GM19438 (cell line): ENCODE measurements around the gene SYNGAP1.
"Not testable (repeated sequence)": the region's sequence is repeated elsewhere in the genome, so short reads cannot be mapped to it uniquely, and the experiment has no call there.

Source experiments
- ATAC-seq: cut with Tn5 transposase; IDR thresholded peaks from one replicate; pipeline ENCODE4 v1.9.1; 2021; ENCODE audit warnings: low read depth; ENCODE audit not compliant: unreplicated experiment

The SYNGAP1 gene

DNA sequence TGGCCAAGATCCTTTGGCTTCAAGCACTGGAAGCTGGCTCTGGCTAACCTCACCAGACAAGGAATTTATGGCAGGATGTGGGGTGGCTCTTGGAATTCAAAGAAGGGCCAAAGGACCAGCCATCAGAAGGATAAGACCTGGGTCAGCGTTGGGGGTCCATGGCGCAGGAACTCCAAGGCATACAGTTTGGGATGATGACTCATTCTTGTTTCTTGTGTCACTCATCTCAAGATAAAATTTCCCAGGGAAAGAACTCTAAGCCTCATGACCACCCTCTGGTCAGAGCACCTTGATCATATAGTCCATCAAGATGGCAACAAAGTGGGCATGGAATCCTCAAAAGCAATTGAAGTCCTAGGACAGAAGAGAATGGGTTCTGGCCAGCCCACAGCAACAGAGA lies 39.4 kb downstream of the SYNGAP1 start:
- ATAC-seq: no peak

DNA sequence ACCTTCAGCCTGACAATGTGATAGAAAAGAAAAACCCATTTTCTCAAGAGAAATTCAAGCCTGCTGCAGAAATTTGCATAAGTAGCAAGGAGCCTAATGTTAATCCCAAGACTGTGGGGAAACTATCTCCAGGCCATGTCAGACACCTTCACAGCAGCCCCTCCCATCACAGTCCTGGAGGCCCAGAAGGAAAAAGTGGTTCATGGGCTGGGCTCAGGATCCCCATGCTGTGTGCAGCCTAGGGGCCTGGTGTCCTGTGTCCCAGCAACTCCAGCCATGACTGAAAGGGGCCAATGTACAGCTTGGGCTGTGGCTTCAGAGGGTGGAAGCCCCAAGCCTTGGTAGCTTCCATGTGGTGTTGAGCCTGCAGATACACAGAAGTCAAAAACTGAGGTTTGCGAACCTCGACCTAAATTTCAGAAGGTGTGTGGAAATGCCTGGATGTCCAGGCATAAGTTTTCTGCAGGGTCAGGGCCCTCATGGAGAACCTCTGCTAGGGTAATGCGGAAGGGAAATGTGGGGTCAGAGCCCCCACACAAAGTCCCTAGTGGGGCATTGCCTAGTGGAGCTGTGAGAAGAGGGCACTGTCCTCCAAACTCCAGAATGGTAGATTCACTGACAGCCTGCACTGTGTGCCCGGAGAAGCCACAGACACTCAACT lies 46.3 kb downstream of the SYNGAP1 start:
- ATAC-seq: no peak

DNA sequence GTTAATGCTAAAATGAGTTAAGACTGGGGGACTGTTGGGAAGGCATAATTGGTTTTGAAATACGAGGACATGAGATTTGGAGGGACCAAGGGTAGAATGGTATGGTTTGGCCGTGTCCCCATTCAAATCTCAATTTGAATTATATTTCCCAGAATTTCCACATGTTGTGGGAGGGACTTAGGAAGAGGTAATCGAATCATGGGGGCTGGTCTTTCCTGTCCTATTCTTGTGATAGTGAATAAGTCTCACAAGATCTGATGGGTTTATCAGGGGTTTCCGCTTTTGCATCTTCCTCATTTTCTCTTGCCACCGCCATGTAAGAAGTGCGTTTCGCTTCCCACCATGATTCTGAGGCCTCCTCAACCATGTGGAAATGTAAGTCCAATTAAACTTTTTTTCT lies 47.2 kb downstream of the SYNGAP1 start:
- no peak for ATAC-seq

DNA sequence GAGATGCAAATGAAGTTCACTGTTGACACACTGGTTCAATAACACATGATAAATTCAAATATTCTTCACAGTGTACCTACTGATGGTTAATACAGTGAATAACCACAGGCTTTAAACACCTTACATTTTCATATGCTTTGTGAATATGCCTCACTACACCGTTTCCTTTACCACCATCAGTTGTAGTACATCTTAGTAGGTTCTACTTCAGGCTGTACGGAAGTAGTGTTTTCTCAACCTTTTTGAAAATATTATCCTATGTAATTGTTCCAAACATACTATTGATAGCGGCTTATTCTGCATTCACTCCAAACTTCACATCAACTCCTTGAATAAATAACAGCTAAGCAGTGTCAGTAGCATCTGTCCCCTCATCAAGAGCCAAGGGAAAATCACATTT lies 49.8 kb downstream of the SYNGAP1 start:
- no peak for ATAC-seq

DNA sequence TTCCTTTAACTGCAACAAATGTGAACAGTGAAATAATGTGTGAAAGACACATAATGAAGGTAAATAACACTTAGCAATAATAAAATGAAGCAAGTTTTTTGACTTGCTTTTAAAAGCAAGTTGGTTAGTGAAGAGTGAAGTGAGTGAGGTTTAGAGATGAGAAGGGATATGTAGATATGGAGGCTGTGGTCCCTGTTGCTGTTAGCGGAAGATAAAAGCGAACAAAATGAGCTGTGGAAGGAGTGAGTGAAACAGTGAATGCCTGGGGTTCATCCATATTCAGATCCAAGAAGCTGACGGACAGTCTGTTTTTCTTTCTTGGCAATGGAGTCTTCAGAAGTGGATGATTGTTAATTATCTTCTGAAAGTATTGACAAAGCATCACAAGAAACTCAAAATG lies 58.0 kb downstream of the SYNGAP1 start:
- ATAC-seq: no peak

DNA sequence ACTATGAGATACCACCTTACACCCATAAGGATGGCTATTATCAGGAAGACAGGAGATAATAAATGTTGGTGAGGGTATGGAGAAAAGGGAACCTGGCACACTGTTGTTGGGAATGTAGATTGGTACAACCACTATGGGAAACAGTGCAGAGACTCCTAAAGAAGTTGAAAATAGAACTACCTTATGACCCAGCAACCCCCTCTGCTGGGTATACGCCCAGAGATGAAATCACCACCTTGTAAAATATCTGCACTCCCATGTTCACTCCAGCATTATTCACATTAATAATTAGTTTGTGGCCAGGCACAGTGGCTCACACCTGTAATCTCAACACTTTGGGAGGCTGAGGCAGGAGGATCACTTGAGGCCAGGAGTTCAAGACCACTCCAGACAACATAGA lies 61.3 kb downstream of the SYNGAP1 start:
- ATAC-seq: no peak

DNA sequence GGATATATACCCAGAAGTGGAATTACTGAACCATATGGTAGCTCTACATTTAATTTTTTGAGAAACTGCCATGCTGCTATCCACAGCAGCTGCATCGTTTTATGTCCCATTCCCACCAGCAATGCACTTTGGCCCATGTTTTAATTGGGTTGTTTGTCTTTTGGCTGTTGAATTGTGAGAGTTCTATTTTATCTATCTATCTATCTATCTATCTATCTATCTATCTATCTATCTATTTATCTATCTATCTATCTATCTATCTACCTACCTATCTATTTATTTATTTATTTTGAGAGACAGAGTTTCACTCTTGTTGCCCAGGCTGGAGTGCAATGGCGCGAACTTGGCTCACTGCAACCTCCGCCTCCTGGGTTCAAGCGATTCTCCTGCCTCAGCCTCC lies 62.8 kb downstream of the SYNGAP1 start:
- not testable (repeated sequence) for ATAC-seq

DNA sequence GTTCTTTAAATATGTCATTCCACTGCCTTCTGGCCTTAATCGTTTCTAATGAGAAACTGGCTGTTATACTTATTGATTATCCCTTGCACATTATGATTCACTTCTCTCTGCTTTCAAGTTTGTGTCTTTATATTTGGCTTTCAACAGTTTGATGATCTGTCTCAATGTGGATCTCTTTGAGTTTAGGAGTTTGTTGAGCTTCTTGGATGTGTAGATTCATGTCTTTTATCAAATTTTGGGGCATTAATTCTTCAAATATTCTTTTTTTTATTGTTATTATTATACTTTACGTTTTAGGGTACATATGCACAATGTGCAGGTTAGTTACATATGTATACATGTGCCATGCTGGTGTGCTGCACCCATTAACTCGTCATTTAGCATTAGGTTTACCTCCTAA lies 63.8 kb downstream of the SYNGAP1 start:
- ATAC-seq: no peak

DNA sequence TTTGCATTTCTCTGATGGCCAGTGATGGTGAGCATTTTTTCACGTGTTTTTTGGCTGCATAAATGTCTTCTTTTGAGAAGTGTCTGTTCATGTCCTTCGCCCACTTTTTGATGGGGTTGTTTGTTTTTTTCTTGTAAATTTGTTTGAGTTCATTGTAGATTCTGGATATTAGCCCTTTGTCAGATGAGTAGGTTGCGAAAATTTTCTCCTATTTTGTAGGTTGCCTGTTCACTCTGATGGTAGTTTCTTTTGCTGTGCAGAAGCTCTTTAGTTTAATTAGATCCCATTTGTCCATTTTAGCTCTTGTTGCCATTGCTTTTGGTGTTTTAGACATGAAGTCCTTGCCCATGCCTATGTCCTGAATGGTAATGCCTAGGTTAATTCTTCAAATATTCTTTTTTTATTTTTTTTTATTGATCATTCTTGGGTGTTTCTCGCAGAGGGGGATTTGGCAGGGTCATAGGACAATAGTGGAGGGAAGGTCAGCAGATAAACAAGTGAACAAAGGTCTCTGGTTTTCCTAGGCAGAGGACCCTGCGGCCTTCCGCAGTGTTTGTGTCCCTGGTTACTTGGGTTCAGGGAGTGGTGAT lies 64.9 kb downstream of the SYNGAP1 start:
- not testable (repeated sequence) for ATAC-seq

DNA sequence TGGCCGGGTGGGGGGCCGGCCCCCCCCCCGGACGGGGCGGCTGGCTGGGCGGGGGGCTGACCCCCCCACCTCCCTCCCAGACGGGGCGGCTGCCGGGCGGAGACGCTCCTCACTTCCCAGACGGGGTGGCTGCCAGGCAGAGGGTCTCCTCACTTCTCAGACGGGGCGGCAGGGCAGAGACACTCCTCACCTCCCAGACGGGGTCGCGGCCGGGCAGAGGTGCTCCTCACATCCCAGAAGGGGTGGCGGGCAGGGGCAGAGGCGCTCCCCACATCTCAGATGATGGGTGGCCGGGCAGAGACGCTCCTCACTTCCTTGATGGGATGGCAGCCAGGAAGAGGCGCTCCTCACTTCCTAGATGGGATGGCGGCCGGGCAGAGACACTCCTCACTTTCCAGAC lies 65.8 kb downstream of the SYNGAP1 start:
- not testable (repeated sequence) for ATAC-seq

DNA sequence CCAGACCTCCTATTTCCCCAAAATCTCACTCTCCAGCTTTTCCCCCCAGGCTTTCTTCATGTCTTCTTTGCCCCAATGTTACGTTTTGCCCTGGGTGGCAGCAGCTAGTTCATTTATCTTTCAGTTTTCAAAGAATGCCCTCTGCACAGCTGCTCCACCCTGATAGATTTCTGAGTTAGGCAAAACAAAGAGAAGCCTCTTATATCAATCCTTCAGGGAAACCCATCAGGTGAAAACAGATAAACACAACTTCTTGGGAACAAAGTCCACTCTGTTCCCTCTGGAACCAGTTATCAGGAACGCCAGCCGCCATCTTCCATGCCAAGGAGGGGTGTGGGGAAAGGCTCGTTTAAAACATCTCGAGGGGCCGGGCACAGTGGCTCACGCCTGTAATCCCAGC lies 68.5 kb downstream of the SYNGAP1 start:
- ATAC-seq: no peak

DNA sequence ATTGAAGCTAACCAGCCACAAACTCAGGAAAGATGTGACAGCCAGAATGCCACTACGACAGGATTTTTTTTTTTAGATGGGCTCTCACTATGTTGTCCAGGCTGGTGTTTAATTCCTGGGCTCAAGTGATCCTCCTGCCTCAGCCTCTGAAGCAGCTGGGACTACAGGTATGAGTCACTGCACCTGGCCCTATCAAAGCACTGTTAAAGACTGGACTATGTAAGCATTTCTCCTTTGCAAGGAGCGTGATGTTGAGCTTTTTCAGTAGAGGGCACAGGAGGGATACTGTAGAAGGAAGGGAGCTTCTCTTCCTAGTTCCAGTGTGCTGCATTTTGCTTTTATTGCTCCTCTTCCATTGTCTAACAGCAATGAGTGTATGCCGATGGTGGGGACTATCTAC lies 70.3 kb downstream of the SYNGAP1 start:
- ATAC-seq: no peak

DNA sequence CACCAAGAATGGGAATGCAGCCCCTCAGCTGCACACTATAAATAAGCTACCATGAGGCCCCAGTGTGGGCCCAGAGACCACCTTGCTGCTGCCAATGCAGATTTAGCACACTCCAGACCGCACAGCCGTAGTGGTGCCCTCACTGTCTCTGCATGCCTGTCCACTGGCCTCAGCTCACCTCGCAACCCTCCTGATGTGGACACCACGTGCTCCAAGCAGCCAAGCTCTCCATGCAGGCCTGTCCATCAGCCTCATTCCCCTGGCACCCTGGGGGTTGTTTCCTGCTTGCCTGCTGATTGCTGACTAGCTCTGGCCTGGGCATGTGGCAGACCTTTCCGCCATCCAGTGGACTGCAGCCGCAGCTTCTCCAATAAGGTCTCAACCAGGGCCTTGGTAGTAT lies 70.8 kb downstream of the SYNGAP1 start:
- no peak for ATAC-seq

DNA sequence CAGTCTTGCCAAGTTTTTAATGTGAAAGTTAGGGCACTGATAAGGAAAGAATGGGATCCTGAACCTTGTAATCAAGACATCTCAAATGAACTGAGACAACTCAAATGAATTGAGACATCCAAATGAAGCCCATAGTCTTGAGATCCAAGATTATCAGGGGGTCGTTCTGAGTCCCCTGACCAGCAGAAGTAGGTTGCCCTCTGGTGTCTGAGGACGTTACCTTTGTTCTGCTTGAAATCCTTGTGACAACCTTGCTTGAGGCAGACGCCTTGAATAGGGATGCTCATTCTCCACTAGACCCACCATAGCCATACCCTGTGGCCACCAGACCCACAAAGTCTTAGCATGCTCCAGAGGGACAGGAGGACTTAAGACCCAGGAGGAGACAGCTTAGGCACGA lies 72.2 kb downstream of the SYNGAP1 start:
- ATAC-seq: no peak

DNA sequence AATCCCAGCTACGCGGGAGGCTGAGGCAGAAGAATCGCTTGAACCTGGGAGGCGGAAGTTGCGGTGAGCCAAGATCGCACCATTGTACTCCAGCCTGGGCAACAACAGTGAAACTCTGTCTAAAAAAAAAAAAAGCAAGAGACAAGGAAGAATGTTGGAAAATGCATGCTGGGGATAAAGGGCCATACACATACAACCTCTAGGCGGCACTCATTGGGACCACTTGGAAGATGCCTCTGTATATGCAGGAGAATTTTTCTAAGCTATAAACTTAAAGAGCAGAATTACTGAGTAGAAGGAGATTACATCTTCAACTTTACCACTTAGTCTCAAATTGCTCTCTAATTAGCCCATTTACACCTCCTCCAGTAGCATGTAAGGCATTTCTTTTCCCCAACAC lies 77.3 kb downstream of the SYNGAP1 start:
- ATAC-seq: no peak

DNA sequence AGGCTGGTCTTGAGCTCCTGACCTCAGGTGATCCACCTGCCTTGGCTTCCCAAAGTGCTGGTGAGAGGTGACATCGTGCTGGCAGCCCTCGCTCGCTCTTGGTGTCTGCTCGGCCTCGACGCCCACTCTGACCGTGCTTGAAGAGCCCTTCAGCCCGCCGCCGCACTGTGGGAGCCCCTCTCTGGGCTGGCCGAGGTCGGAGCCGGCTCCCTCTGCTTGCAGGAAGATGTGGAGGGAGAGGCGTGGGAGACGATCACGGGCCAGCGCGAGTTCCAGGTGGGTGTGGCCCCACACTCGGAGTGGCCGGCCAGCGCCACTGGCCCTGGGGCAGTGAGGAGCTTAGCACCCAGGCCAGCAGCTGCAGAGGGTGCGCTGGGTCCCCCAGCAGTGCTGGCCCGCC lies 82.6 kb downstream of the SYNGAP1 start:
- no peak for ATAC-seq

DNA sequence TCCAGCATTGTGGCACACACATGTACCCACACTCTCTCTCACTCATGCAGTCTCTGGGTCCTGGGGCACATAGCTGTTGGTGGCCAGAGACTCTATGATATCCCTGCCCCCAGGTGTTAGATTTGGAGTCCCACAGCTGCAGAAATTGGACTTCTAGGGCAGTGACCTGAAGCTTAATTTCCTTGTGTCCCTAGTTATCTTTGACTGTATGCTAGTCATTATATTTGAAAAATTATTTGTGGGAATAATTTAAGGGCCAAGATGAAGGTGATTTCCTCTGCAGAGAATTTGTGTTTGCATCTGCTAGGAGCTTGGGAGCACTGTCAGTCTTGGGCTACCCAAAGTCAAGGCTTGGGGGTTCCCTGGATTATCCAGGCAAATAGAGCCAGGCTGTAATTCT lies 84.6 kb downstream of the SYNGAP1 start:
- ATAC-seq: no peak
